ENCODE data around the gene TWIST1. TPM values are rescaled to one million over a fixed set of nuclear protein-coding genes. Genes with fewer than 3 reads are reported as not detected.

The TWIST1 gene
- total and polyA plus RNA-seq, 12 donors: 1.8 to 22.1 (median 10.5) TPM

GRCh38 chr7:19066170-19066569 lies 51.3 kb downstream of the TWIST1 start:
- no peak for TF ChIP-seq POLR2A (IDR thresholded peaks at IDR 0.05)
- TF ChIP-seq, protein P1, sequence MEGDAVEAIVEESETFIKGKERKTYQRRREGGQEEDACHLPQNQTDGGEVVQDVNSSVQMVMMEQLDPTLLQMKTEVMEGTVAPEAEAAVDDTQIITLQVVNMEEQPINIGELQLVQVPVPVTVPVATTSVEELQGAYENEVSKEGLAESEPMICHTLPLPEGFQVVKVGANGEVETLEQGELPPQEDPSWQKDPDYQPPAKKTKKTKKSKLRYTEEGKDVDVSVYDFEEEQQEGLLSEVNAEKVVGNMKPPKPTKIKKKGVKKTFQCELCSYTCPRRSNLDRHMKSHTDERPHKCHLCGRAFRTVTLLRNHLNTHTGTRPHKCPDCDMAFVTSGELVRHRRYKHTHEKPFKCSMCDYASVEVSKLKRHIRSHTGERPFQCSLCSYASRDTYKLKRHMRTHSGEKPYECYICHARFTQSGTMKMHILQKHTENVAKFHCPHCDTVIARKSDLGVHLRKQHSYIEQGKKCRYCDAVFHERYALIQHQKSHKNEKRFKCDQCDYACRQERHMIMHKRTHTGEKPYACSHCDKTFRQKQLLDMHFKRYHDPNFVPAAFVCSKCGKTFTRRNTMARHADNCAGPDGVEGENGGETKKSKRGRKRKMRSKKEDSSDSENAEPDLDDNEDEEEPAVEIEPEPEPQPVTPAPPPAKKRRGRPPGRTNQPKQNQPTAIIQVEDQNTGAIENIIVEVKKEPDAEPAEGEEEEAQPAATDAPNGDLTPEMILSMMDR (IDR thresholded peaks at IDR 0.05): no peak
- intact Hi-C loops (cut with DNase I): no loop called here
- Histone ChIP-seq H3K4me3 (no peak overlapping the region), H3K36me3 (replicated peaks in 1 of 2) (no peaks in the 10 kb centered on the region), H3K27ac (no peak overlapping the region), H3K9me3 (replicated peaks in 1 of 3) (no peaks in the 10 kb centered on the region), H3K27me3 (no peaks in the 10 kb centered on the region), H3K4me1 (replicated peaks in 1 of 2) (no peaks in the 10 kb centered on the region)
- no peak for DNase-seq
- WGBS, 4 donors: 45 to 64% (median 53%) methylated on average over 2 of the region's 2 CpGs

Other genes with a start within 250 kb of the TWIST1 start
- gene FERD3L, start 27.8 kb upstream of the TWIST1 start, total RNA-seq: not detected
- not detected for gene FERD3L, start 27.8 kb upstream of the TWIST1 start, polyA plus RNA-seq